ENCODE data around the gene LDLRAD1.
"Not testable (repeated sequence)": the region's sequence is repeated elsewhere in the genome, so short reads cannot be mapped to it uniquely, and the experiment has no call there.

The LDLRAD1 gene

GRCh38 chr1:54016343-54017282, 1.4 kb downstream of the LDLRAD1 start:
- no peak for DNase-seq (ENCODE audit: low read depth)

DNA sequence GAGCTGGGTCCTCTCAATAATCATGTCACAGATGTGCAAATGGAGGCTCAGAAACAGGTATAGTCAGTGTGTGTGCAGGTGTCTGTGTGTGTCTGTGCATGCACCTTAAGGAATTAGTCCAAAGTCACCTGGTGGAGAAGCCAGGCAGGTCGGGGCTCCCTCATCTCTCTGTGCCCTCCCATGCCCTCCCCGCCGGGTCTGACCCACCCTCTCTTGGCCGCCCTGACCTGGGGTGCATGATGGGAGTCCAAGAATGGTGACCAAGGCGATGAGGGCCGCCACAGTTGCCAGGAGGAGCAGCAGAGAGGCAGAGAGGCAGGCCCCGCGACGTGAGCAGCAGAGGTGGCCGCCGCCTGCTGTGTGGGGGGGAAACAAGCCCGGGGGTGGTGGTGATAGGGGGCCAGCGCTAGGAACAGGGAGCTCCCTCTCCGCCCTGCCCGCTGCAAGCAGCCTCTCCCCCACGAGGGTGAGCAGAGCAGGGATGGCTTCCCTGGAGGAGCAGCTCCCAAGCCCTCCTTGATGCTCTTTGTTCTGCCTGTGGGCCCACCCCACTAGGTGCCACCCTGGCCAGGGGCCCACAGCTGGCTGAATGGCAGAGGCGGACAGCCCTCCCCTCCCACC, 3.9 kb downstream of the LDLRAD1 start:
- DNase-seq (ENCODE audit: low read depth): no peak

DNA sequence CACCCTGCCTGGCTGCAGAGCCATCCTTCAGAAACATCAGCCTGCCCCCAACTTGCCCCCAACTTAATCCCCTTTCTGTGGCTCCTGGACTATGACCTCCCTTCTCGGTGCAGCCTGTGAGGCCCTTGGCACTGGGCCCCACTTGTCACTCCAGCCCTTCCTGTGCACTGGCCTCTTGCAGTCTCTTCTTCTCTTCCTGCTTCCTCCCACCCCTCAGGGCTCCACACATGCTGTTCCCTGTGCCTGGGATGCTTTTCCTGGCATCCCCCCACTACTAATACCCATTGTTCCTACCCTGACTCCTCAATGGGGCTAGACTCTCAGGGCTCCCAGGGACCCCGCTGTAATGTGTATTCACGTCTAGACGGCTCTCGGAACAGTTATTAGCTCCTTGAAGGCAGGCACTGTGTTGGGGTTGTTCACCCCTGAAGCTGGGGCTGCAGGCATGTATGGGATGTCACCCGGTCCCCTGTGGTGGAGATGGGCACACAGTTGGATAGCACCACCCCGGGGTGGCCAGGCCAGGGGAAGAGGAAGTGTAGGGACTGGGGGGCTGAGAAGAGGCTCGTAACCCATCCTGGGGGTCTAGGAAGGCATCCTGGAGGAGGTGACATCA, 4.5 kb downstream of the LDLRAD1 start:
- no peak for DNase-seq (ENCODE audit: low read depth)

DNA sequence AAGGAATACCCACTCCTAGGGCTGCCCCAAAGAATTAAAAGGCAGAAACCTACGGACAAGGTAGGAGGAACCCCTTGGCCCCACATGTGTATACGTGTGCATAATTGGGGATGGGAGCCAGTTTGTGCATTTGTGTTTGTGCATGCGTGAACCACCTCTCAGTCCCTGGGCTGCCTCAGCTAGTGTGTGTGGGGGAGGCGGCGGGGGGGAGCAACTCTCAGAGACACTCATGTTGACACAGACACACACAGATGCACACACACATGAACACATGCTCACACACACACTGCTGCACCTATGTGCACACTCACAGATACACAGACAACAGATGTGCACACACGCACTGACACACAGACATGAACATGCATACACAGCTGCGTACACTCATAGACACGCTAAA, 5.1 kb downstream of the LDLRAD1 start:
- DNase-seq (ENCODE audit: low read depth): no peak

DNA sequence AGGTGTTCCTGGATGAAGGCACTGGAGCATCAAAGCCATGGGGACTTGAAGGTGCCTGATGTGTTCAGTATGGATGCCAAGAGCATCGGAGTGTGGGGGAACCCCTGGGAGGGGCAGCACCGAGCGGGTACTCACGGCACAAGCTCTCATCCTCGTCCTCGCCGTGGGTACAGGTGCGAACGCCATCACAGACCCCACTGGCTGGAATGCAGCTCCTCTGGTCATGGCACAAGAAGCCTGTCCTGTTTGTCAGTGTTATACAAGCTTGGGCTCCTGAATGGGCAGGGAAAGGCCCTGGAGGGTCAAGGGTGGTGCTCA, 6.0 kb downstream of the LDLRAD1 start:
- DNase-seq (ENCODE audit: low read depth): no peak

- no peak for DNase-seq (ENCODE audit: low read depth)
Observed at GRCh38 chr1:54011316-54012007, 6.5 kb downstream of the LDLRAD1 start.

- DNase-seq (ENCODE audit: low read depth): no peak
Observed at GRCh38 chr1:54010415-54011117, 7.4 kb downstream of the LDLRAD1 start.

DNA sequence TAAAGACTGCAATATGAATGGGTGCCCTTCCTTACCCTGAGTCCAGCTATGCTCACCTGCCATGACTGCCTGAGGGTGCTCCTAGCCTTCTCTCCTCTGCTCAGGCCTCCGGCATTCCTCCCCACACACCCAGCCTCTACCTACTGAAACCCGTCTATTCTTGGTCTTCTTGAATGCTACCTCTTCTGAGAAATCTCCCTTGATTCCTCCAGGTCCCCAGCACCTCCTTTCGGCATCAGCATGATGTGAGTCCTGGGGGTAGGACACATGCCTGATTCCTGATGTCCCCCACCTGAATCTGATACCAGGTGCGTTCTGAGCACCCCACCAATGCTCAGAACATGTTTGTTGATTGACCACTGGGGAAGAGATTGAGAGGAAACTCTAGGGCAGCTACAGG, 8.6 kb downstream of the LDLRAD1 start:
- no peak for DNase-seq (ENCODE audit: low read depth)

- no peak for DNase-seq (ENCODE audit: low read depth)
Observed at GRCh38 chr1:54008876-54009275, 9.1 kb downstream of the LDLRAD1 start.

DNA sequence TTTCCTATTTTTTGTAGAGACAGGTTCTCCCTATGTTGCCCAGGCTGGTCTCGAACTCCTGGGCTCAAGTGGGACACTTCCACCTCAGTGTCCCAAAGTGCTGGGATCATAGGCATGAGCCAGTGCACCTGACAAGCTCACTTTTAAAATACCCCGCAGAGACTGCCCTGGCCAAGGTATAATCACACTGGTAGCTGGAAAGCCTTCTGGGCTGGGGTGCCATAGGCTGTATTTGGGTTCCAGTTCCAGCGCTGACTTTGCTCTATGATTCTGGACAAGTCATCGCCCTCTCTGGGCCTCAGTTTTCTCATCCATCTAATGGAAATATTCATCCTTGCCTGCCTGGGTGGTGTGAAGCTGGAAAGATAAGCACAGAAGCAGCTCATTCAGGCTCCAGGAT, 10.4 kb downstream of the LDLRAD1 start:
- no peak for DNase-seq (ENCODE audit: low read depth)

DNA sequence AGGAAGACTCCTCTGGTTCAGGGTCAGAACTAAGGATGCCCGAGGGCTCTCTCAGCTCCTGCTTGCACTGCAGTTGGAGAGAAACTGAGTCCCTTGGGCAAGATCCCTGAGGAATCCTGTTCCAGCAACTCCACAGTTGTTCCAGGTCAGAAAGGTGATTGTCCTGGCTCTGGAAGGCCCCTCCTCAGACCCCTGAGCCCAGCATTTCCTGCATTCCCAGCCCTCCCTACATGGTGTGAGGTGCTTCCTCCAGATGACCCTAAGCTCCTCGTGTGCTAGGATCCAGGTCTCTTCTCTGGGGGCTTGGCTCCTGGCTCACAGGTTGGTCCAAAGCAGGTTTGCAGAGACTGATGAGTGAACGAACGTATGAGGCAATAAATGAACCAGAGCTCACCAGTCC, 11.5 kb downstream of the LDLRAD1 start:
- DNase-seq (ENCODE audit: low read depth): no peak

- DNase-seq (ENCODE audit: low read depth): no peak
Observed at GRCh38 chr1:54004481-54005049, 13.4 kb downstream of the LDLRAD1 start.

DNA sequence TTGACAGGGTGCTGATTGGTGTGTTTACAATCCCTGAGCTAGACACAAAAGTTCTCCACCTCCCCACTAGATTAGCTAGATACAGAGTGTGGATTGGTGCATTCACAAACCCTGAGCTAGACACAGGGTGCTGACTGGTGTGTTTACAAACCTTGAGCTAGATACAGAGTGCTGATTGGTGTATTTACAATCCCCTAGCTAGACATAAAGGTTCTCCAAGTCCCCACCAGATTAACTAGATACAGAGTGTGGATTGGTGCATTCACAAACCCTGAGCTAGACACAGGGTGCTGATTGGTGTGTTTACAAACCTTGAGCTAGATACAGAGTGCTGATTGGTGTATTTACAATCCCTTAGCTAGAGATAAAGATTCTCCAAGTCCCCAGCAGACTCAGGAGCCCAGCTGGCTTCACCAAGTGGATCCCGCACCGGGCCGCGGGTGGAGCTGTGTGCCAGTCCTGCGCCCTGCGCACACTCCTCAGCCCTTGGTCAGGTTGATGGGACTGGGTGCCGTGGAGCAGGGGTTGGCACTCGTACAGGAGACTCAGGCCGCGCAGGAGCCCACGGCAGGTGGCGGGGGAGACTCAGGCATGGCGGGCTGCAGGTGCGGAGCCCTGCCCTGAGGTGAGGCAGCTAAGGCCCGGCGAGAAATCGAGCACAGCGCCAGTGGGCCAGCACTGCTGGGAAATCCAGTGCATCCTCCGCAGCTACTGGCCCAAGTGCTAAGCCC, 14.1 kb downstream of the LDLRAD1 start:
- DNase-seq (ENCODE audit: low read depth): not testable (repeated sequence)

DNA sequence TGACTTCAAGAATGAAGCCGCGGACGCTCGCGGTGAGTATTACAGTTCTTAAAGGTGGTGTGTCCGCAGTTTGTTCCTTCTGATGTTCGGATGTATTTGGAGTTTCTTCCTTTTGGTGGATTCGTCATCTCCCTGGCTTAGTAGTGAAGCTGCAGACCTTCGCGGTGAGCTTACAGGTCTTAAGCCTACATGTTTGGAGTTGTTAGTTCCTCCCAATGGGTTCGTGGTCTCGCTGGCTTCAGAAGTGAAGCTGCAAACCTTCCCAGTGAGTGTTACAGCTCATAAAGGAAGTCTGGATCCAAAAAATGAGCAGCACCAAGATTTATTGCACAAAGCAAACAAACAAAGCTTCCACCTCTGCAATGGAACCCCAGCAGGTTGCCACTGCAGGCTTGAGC, 14.7 kb downstream of the LDLRAD1 start:
- no peak for DNase-seq (ENCODE audit: low read depth)

- DNase-seq (ENCODE audit: low read depth): no peak
Observed at GRCh38 chr1:54002544-54003248, 15.3 kb downstream of the LDLRAD1 start.

- no peak for DNase-seq (ENCODE audit: low read depth)
Observed at GRCh38 chr1:54001591-54001990, 16.4 kb downstream of the LDLRAD1 start.

DNA sequence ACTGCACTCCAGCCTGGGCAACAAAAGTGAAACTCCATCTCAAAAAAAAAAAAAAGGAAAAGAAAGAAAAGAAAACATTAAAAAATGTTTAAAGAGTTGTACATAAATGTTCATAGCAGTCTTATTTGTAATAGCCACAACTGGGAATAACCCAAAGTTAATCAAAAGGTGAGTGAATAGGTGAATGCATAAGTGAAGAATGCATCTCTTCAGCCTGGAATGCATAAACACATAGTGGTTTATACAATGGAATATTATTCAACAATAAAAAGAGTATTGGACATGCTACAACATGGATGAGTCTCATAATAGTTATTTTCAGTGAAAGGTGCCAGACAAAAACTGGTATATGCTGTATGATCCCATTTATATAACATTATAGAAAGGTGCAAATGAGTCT, 18.1 kb downstream of the LDLRAD1 start:
- no peak for DNase-seq (ENCODE audit: low read depth)

DNA sequence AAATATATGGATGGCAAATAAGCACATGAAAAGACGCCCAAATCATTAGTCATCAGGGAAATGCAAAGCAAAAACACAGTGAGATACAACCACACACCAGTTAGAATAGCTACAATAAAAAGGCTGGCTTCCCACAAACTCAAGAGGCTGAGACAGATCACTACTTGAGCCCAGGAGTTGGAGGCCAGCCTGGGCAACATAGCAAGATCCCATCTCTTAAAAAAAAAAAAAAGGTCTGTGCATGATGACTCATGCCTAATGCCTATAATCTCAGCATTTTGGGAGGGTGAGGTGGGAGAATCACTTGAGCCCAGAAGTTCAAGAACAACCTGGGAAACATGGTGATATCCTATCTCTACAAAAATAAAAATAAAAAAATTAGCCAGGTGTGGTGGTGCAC, 19.8 kb downstream of the LDLRAD1 start:
- DNase-seq (ENCODE audit: low read depth): no peak

- no peak for DNase-seq (ENCODE audit: low read depth)
Observed at GRCh38 chr1:53995683-53996082, 22.3 kb downstream of the LDLRAD1 start.

DNA sequence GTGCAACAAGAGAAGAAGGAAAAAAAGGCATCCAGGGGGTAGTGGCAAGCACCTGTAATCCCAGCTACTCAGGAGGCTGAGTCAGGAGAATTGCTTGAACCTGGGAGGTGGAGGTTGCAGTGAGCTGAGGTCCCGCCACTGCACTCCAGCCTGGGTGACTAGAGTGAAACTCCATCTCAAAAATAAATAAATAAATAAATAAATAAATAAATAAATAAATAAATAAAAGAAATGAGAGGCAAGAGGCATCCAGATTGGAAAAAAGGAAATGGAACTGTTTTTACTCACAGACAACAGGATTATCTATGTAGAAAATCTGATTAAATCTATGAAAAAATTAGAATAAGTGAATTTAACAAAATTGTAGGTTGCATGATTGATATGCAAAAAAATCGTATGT, 23.5 kb downstream of the LDLRAD1 start:
- not testable (repeated sequence) for DNase-seq (ENCODE audit: low read depth)

Measured in activated T-helper 1 cell treated with Interleukin-2 at 50 U/mL for 16 hours (primary cell).